ENCODE data around the gene PAQR5.
"Not testable (repeated sequence)": the region's sequence is repeated elsewhere in the genome, so short reads cannot be mapped to it uniquely, and the experiment has no call there.

The PAQR5 gene

DNA sequence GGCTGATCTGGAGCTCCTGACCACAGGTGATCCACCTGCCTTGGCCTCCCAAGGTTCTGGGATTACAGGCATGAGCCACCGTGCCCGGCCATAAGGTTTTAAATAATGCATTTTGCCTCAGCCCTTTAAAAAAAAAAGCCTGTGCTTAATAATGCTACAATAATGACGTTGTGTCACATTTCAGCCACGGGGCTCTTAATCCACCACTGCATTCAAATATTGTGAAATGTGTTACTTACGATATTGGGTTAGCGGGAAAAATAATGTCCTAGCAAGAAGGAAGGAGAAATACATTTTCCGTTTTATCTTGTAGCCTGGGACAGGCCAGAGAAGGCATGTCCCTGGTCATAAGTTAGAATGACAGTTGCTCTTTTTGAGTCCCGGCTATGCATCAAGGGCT, 17.6 kb downstream of the PAQR5 start:
- DNase-seq (ENCODE audit: low read depth): no peak

DNA sequence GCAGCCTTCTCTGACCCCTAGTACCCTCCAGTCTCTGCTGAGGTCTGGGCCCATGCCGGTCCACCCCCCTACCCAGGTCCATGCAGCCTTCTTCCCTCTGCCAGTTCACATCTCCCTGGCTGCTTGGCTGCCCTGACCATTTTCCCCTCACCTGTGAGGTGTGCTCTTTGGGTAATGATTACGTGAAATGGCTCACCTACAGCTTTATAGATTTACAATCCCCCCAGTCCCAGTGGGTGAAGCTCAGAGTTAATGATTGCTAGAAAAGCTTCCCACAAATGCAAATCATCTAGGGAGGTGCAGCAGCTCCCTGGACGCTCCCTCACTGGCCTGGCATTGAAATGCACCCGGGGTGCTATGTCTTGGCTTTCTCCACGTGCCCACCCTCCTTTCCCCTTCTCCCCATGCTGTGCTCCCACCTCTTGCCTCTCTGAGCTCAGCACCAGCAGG, 18.7 kb downstream of the PAQR5 start:
- no peak for DNase-seq (ENCODE audit: low read depth)

DNA sequence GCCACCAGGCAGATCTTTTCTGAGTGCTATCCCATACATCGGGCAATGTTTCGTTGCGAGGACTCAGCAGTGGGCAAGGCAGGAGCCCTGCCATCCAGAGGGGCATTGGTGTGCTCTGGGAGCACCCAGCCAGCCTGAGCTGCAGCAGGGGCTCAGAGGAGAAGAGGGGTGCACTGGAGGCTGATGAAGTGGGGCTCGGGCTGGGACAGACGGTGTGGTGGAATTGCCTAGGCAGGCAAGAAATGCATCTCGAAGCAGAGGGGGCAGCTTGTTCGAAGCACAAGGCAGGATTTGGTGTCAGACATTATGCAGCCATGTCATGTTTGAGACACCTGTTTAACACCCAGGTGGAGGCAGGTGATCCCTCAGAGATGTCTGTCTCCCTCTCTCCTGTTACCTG, 19.3 kb downstream of the PAQR5 start:
- no peak for DNase-seq (ENCODE audit: low read depth)

DNA sequence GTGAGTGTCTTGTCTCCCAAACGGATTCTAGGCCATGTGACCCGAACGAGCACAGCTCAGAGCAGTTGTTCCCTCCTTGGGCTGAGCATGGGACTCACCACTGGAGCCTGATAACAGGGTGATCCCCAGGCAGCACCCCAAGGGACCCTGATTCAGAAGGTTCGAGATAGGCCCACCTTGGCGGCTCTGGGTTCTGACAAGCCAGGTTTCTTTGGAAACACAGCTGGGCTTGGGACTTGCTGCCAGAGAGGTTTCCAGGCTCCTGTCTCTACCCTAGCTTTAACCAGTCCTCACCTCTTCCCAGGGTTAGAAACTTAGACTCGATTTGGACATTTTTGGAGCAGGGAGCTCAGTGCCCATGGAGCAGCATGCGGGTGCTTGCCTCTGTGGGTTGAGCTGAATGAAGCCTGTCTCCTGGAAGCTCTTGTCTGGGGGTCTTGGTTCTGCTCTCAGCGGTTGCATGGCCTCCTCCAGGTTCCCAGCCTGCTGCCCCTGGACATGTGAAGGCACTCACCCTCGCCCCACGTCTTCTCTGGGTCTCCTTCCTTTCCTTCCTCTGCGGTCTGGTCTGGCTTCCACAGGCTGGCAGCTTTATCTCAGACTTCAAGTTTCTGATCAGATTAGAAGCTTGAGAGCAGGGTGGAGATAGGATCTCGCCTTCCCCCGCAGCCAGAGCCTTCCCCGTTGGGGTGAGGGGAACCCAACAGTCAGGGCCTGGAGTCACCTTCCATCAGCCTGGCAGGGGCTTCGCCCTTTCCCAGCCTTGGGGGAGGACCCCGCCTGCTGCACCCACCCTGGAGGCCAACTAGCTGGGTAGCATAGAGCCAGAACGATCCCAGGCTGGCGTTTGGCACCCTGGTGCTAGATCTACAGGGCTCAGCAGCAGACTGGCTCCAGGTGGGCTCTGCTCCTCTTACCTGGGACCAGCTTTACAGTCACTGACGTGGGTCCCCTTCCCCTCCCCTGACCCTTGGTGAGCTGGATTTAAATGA, 21.0 kb downstream of the PAQR5 start:
- DNase-seq (ENCODE audit: low read depth): no peak

DNA sequence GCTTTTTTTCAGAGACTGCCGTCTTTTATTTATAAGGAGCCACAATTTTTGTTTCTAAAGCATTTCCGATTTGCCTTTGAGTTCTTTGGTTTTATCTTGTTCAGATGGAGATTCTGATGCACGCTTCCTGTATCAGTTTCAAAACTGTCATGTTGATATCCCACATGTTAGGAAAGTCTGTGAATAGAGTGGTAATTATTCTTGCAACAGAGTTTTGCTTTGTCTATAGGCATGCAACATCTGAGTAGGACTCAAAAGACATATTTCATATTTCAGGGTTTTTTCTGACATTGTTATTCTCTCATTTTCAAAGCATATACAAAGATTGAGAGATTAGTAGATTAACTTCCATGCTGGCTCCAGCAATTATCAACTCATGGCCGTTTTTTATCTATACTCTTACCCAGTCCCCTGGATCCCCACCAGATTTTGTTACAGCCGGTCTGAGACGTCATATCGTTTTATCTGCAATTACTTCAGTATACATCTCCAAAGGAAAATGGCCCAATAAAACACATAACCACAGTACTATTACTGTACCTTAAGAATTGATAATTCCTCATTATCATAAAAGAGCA, 22.4 kb downstream of the PAQR5 start:
- no peak for DNase-seq (ENCODE audit: low read depth)

DNA sequence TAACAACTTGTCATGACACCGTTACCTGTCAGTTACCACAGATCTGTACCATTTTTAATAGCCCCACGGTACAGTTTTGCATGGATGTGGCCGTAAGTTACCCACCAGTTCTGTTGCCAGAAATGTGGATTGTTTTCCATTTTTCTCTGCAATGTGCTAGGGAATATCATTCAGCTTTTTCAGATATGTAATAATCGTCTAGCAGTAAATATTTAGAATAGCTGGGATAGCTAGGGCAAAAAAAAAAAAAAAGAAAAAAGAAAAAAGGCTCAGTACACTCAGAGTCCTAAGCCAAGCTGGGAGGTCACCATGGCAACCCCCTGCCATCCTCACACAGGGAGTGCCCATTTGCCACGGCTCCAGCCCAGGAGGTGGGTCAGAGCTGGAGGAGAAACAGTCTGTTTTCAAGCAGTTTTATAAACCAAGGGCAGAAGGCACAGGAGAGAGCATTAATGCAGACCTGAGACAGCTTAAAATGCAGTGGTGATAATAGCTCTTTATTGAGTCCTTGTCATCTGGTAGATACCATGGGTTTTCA, 25.2 kb downstream of the PAQR5 start:
- no peak for DNase-seq (ENCODE audit: low read depth)

DNA sequence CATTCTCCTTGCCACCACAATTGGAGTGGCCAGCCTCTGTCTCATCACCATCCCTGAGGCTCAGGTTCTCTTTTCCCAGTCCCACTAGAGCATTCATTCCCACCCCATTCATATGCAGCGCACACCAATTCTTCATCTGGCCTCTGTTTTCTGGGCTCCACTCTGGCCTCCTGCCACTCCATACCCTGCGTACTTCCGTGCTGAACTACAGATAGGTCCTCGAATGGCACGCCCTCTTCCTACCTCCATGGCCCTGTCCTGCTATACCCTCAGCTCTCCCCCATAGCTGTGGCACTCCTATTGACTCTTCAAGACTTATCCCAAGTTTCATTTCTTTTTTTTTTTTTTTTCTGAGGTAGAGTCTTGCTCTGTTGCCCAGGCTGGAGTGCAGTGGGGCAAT, 25.9 kb downstream of the PAQR5 start:
- DNase-seq (ENCODE audit: low read depth): no peak

DNA sequence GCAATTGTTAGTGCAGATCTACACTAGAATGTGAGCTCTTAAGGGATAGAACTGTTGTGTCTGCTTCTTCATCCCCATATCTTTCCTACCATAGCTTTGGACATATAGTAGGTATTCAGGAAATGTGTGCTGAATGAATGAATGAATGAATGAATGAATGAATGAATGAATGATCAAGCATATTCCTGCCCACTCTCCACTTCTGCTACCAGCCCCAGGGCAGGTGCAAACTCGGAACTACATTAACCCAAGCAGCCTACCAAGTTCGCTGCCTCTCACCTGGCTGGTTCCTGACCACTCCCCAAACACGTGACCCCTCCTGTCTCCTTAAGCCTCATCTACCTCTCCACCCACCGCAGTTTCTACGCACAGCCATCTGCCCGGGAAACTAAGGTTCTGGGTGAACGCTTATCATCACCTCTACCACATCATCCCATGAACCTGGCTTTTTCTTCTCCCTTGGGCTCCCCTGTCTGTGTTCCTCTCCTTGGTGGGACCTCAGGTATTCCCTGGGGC, 26.8 kb downstream of the PAQR5 start:
- DNase-seq (ENCODE audit: low read depth): no peak

DNA sequence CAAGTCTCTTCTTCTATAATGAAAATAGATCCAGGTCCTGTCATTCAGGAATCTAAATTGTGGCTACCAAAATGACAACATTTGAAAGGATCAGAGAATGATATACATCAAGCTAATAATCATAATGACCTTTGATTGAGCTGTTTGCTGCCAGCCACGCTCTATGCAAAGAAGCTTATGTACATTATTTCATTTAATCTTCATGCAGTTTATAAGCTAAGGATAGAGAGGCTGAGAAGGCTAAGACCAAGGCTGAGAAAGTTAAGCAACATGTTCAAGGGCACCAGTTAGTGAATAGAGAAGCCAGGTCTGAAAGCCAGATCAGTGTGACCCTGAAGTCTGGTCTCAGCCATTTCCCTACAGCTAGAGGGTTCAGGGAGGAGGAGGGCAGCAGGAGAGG, 29.4 kb downstream of the PAQR5 start:
- no peak for DNase-seq (ENCODE audit: low read depth)

DNA sequence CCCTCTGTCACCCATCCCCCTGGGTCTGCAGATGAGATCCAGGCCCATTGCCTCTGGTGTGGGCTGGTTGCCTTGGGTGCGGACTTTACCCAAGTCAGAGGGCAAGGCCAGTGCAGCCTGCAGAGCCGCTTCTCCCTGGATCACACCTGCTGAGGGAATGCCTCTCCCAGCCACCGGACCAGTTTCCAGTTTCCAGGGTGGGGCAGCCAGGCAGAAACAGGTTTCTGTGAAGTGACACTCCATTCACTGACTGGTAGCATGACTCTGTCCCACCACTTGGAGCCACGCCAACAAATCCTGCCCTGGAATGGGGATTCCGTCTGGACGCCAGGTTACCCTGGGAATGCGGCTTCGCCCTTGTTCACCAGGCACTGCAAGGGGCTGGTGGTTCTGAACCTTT, 30.0 kb downstream of the PAQR5 start:
- DNase-seq (ENCODE audit: low read depth): no peak

DNA sequence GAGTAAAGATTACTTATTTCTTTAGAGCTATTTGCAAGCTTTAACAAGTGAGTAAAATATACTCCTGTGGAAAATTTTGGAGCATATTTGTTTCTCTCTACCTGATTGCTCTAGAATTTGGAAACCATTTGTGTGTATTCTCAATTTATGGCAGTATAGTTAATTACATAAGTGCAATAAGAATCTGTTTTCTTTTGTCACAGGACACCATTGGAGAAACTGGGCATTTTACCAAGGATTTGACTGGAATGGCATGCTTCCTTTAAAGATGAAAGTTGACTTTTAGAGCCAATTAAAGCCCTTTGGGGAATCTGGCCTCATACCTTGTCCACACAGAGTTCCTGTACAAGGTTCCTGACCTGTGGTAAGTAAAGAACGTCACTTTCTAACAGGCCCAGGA, 38.4 kb downstream of the PAQR5 start:
- no peak for DNase-seq (ENCODE audit: low read depth)

DNA sequence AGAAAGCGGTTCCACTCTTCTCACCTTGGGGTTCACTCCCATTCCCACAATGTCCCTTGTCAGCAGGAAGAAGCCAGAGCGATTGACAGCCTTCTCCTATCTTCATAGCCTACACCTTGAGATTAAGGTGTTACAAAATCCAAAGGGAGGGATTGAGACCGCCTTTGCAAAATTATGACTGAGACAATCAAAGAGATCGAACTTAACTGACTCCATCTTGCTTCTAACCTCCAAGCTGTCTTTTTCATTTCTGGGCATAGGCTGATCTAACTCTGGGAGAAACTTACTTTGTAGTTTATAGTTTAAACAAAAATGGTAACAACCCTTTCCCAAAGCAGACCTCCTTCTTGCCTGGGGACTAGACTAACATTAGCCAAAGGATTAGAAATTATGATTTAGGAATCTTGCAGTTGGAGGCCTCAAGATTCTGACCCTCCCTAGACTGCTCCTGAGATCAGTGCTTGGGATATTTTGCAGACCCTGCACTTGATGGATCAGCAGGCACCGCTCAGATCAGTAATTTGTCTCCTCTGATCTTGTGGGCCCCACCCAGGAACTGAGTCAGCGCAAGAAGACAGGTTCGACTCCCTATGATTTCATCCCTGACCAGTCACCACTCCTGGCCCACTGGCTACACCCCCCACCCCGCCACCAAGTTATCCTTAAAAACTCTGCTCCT, 40.0 kb downstream of the PAQR5 start:
- DNase-seq (ENCODE audit: low read depth): no peak

DNA sequence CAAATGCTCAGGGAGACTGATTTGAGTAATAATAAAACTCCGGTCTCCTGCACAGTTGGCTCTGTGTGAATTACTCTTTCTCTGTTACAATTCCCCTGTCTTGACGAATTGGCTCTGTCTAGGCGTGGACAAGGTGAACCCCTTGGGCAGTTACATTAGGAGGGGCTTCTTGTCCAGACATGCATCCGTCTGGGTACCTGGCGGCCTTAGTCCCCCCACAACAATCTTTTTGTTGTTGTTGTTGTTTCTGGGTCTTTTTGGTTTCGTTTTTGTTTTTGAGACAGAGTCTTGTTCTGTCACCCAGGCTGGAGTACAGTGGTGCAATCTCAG, 40.5 kb downstream of the PAQR5 start:
- not testable (repeated sequence) for DNase-seq (ENCODE audit: low read depth)

DNA sequence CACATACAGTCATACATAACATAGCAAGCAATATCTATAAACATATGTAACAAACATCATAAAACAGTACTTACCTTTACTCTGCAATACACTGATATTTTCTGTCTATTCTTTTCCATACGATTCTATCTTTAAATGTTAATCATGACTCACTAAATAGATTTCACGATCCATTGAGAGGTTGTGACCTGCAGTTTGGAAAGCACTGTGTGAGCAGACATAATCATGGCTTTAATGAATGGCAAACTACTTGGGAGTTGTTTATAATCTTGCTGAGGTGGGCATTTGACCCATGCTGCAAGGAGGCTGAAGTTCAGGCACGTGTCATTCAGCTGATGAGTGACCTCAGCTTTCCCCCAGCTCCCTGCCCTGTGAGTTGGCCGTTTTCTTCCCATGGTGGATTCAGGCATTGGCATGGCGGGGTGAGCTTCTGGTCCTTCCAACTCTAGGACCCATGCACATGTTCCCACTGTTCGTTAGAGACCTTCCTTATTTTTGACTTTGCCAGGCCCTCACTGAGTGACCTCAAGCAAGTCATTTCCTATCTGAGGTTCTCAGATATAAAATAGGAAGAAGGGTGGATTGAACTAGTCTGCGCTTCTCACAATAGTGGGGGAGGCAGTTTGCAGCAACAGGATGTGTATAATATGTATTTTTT, 41.7 kb downstream of the PAQR5 start:
- no peak for DNase-seq (ENCODE audit: low read depth)

DNA sequence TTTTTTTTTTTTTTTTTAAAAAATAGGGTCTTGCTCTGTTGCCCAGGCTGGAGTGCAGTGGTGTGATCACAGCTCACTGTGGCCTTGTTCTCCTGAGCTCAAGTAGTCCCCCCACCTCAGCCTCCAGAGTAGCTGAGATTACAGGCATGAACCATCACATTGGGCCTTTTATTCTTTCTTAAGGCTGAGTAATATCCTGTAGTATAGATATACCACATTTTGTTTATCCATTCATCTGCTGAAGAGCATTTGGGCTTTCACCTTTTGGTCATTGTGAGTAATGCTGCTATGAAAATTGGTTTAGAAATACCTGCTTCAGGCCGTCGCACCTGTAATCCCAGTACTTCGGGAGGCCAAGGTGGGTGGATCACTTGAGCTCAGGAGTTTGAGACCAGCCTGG, 42.6 kb downstream of the PAQR5 start:
- DNase-seq (ENCODE audit: low read depth): no peak

DNA sequence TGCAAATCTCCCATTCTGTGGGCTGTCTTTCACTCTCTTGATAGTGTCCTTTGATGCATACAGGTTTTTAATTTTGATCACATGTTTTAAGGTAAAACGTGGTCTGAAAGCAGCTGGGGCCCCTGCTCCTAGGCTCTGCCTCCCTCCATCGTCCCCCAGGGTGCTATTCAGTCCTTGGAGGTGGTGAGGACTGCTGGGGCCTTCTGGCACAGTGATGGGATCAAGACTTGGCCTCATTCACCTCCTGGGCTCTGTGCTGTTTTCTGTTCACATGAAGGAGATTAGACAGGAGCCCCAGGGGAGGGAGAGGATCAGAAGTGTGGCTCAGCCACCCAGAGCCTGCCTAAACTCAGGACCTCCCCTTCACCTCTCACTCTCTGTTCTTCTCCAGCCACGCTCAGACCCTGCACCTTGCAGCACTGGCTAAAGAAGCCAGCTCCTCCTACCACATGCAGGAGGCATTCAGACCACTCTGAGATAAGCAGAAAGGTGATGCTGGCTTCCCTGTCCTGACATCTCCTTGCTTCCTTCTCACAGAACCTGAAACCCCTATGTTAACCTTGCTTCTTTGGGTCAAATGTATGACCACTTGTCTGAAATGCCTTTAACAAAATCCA, 43.9 kb downstream of the PAQR5 start:
- no peak for DNase-seq (ENCODE audit: low read depth)

DNA sequence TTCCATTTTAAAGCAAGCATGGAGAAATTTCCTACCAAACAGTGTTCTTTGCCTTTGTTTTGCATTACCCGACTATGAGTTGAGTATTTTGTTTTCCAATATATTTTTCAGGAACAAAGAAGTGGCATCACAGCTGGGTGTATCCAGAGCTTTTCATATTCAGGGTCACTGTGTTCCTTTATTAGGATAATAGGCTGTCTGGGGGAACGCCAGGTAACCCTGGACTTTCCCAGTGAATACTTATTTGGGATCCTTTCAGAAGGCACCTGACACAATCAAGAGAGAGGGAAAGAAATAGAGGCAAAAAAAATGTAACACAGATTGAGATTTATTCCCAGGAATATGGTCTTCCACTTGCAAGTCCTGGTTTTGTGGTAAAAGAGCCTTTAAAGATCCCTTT, 44.4 kb downstream of the PAQR5 start:
- DNase-seq (ENCODE audit: low read depth): no peak

DNA sequence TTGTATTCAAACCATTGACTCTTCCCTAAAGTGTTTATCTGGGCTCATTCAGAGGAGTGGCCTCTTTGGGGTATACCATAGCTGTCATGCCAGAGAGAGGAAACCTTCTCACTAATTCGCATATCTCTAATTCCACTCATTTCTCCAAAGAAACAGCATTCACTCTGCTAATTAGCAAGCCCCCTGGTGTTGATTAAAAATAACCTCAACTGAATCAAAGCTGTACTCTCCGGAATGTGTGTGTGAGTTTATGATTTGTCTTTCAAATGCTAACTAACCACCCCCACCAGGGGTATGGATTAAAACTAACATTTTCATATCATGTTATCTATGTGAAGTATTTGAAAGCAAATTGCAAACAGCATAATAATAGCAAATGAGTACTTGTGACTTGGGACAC, 45.5 kb downstream of the PAQR5 start:
- no peak for DNase-seq (ENCODE audit: low read depth)

DNA sequence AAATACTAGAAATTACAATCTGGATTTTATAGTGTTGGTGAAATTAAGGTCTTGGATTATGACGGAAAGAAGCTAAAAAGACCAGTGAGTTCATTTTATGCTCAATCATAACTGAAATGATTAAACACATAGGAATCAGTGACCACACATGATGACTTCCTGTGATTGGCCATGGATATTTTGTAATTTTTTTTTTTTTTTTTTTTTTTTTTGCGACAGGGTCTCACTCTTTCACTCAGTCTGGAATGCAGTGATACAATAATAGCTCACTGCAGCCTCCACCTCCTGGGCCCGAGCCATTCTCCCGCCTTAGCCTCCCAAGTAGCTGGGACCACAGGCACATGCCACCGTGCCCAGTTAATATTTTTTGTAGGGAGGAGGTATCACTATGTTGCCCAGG, 47.4 kb downstream of the PAQR5 start:
- no peak for DNase-seq (ENCODE audit: low read depth)

DNA sequence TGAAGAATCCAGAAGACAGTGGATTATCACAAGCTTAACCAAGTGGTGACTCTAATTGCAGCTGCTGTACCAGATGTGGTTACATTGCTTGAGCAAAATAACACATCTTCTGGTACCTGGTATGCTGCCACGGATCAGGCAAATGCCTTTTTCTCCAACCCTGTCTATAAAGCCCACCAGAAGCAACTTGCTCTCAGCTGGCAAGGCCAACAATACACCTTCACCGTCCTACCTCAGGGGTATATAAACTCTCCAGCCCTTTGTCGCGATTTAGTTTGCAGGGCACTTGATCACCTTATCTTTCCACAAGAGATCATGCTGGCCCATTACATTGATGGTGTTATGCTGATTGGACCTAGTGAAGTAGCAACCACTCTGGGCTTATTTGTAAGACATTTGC, 52.6 kb downstream of the PAQR5 start:
- no peak for DNase-seq (ENCODE audit: low read depth)

DNA sequence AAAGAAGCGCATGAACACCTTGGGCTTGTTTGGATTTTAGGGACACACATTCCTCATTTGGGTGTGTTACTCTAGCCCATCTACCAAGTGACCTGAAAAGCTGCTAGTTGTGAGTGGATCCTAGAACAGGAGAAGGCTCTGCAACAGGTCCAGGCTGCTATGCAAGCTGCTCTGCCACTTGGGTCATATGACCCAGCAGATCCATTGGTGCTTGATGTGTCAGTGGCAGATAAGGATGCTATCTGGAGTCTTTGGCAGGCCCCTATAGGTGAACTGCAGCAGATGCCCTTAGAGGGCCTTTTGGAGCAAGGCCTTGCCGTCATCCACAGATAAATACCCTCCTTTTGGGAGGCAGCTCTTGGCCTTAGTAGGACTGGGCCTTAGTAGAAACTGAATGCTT, 53.2 kb downstream of the PAQR5 start:
- no peak for DNase-seq (ENCODE audit: low read depth)
